GM18873 (cell line): ENCODE measurements around the gene IQCE.

Experiments
- ATAC-seq: cut with Tn5 transposase; IDR thresholded peaks from one replicate; pipeline ENCODE4 v1.9.1; 2021; ENCODE audit warnings: mild to moderate bottlenecking, moderate library complexity, moderate number of reproducible peaks; ENCODE audit not compliant: unreplicated experiment, low FRiP score

The IQCE gene

DNA sequence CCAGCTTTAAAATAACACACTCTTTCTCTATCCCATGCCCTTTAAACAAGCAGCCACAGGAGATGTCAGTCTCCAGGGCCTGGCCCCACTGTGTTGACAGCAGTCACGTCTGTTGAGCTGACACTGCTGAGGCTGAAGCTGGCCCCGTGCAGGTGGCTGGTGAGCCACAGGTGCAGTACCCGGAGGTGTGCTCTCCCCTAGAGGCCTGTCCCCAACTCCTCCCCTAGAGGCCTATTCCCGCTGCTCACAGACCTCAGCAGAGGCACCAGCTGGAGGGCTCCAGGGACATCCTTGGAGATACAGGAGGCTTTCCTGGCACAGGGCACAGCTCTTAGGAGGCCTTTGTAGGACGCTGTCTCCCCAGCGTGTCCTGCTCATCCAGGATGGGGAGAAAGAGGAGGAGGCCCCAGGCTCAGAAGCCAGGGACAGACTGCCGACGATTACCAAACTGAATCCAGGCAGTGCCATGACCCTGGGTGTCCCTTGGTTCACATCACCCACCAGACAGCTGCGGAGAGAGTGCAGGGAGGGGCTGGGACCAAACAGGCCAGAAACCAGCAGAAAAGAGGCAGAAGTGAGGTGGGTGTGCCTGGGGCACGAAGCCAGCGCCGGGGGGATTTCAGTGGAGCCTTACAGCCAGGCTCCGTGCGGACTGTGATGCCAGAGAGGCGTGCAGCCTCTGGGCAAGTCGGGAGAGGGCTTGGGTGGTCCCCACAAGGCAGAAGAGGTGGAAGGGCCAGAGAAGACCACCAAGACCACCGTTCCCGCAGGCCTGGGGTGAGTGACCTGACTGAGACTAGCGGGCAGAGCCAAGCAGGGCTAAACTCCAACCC is 54.5 kb downstream of the IQCE start:
- ATAC-seq, result no peak

DNA sequence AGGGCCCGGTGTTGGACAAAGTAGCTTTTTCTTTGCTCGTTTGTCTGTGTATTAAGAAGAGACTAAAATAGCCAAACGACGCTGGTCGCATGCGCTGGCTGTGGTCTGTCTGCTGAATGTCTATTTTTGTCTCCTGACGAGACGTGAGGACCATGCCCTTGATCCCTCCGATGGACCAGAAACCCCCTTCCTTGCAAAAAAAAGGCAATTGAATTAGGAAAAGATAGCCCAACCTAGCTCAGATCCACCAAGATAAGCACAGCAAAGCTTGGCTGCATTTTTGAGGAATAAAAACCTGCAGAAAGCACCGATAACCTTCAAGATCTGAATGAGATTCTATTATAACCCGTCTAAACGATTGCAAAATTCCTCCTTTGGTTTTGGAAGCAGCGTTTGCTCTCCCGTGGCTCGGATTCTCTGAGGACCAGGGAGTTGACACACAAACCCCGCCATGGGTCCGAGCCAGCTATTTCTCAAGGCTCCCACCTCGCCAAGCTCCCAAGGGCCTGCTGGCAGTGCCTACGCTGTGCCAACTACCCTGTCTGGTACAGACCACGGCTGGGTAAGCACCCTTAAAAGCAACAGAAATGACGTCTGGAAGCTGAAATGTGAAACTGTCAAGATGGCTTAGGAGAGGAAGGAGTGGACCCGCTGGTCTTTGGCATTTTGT is 55.3 kb downstream of the IQCE start:
- no peak for ATAC-seq

DNA sequence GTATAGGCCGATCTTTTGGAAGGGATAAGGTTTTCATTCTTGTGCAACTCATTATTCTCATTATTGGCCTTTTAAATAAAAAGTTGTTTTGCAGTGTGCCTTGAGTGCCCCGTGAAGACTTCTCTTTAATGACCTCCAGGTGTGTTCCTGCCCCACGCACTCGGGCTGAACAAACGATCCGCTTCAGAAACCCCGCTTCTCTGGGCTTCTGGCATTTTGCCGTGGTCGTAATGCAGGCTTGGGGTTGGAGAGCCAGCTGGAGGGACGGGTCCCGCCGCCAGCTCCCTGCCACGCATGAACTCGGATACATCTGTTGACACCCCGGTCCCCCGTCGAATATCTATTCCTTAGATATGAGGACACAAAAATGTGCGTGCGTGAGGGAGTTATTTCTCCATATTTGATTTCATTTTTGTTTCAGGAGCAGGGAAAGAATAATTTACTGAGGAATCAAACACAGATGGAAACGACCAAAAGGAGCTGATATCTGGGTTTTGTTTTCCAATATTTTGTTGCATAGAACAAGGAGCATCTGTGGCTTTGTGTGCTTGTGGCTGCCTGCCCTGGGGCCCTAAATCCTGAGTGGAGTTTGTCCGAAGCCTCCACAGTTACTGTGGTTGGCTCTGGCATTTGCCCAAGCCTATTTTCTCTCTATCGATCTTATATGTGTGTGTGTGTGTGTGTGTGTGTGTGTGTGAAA is 56.0 kb downstream of the IQCE start:
- no peak for ATAC-seq

DNA sequence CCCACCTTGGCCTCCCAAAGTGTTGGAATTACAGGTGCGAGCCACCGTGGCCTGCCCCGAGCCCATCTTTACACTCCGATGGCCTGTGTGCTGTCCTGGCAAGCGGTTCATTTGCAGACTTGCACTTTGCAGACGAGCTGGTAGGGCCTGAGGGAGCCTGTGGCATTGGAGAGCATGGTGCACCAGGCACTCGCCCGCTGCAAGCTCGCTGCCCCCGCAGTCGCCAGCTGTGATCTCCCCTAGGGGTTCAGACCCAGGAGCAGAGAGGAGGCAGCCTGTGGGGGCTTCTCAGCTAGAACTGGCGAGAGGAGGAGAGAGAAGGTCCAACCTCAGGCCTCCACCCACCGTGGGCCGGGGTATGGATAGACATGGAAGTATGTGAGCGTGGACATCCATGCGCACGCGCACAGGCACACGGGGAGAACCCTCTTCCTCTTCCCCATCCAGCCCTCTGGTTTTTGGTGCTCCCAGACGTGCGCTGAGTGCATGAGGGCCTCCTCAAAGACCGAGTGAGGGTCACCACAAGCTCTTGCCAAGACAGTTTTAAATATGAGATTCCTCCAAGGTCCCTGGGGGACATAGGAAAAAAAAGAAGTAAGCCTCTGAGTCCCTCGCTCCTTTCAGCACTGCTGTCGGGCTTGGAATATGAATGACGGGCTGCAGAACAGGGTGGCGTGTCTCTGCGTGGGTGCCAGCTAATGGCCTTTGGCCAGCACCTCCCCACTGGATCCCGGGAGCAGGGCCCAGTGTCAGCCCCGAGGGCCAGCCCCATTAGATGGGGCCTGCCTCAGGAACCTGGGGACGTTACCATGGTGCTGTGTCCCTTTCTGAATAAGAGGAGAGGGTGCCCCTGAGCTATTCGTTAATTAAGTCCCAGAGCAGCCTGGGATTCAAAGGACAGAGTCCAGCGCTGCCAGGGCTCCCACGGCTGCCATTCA is 57.9 kb downstream of the IQCE start:
- no peak for ATAC-seq

DNA sequence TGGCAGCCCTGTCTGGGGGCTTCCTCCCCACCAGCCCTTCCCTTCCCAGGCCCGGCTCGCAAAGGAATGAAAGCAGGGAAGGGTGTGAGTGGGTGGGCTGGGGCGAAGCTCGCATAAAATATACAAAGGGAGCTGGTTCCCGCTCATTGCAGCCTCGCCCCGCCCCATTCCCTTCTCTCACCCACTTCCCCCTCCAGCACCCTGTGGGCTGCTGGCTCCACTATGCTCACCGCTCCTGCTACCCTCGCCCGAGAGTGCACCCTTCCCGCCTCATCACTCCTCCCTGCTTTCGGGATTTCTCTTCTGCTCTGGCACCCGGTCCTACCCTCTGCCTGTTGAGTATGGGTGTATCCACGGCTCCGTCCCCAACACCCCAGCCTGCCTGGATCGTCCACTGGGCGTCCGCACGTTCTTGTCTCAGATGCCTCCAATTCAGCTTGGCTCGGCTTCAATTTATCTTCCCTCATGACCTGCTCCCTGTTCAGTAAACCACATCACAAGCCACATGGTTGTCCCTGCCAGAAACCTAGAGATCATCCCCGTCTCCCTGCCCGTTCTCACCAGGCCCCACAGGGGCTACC is 58.6 kb downstream of the IQCE start:
- no peak for ATAC-seq

DNA sequence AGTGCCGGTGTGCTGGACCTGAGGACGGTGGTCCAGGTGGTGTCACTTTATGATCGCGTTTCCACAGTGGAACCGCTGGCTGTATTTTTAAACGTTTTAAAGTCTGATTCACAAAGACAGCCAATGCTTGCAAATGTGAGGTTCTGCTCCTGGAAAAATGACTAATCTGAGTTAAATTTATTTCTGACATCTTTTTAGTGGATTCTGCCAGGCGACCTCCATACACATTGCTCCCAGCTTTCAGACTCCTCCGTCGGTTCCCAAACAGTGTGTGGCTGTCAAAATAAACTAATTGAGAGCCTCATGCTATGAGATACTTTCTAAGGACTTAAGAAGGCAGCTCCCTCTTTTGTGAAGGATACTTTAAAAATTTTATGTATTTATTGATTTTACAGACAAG is 60.3 kb downstream of the IQCE start:
- ATAC-seq, result no peak

DNA sequence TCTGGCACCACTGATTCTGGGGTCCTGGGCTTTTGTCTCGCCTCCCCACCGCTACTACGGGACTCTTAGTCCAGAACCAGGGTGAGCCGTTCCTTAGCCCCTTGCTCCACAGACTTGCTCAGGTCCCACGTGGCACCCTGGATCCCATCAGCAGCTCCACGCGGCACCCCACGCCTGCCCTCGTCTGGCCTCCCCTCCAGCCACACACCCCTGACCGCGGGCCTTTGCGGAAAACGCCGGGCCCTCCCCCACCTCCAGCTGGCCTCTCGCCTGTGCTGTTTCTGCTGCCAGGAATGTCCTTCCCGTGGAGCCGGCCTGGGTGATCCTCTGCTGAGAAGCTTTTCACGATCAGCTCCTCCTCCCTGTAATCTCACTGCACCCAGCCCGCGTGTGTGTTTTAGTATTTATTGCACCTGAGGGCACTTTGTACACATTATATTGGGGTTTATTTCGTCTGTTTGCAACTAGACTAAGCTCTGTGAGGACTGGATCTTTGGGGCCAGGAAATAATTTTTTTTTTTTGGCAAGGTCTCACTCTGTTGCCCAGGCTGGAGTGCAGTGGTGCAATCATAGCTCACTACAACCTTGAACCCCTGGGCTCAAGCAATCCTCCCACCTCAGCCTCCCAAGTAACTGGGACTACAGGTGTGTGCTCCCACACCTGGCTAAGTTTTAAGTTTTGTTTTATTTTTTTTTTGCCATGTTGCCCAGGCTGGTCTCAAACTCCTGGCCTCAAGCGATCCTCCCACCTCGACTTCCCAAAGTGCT is 62.5 kb downstream of the IQCE start:
- ATAC-seq, result no peak

DNA sequence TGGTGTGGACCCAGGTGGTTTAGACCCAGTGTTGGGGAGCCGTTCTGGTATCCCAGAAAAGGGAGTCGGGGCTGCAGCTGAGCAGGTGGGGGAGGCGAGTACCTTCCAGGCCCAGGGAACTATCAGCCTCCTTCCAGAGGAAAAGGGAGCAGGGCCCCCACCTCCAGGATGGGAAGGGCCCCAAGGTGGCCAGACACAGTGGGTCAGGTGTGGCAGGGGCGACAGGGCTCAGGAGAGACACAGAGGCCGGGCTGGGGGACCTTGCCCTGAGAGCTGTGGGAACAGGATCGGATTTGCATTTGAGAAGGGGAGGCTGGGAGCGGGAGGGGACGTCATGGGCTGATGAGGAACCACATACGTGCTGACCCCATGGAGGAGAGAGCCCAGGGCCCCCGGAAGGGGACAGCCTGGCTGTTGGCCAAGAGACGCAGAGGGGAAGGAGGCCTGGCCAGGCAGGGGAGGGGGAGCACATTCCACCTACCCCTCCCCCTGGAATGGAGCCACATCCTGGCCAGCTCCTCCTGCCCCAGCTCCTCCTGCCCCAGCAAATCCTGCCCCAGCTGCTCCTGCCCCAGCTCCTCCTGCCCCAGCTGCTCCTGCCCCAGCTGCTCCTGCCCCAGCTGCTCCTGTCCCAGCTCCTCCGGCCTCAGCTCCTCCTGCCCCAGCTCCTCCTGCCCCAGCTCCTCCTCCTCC is 63.3 kb downstream of the IQCE start:
- ATAC-seq, result no peak

DNA sequence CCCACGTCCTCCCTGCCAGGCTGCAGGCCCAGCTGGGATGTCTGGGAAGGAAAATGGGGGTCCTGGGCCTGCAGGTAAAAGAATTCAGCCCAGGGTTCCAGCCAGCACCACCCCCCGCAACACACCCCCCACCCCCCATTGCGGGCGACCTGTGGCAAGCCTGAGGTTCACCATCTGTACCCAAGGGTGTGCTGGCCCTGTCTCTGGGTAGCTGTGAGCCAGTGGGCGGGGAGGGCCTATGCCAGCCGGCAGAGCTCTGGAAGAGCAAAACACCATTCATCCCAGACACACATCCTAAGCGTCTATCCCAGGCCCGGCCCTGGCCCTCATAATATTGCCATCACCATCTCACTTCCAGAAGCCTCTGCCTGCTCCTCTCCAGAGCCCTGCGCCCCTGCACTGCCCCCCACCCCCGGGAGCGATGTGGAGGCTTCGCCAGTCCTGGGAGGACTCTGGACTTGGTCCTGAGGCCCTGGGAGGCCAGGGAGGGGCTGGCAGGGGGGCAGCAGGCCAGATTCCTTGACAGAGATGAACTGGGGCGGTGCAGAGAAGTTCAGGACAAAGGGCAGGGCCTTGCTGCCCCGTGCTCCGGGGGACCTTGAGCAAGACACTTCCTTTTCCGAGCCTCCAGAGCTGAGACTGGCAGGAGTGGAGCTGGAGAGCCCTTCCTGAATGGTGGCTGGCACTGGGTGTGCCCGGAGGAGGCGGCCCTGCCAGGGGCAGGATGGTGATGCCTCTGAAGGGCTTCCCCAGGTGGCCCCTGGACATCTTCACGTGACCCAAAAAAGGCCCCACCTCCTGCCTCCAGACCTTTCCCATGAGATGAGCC is 64.3 kb downstream of the IQCE start:
- ATAC-seq, result no peak

DNA sequence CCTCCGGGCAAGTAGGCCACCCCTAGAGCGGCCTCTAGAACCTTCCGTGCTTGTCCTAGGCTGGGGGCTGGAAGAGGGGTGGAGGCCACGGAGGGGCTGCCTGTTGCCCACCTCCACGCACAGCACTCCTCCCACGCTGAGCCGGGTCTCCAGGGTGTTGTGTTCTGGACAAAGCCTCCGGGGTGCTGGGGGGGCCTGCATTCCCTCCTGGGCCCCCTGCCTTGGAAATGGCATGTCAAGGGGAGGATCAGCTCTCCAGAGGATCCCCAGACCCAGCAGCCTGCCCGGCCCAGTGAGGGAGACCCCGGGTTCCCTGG is 64.9 kb downstream of the IQCE start:
- no peak for ATAC-seq

DNA sequence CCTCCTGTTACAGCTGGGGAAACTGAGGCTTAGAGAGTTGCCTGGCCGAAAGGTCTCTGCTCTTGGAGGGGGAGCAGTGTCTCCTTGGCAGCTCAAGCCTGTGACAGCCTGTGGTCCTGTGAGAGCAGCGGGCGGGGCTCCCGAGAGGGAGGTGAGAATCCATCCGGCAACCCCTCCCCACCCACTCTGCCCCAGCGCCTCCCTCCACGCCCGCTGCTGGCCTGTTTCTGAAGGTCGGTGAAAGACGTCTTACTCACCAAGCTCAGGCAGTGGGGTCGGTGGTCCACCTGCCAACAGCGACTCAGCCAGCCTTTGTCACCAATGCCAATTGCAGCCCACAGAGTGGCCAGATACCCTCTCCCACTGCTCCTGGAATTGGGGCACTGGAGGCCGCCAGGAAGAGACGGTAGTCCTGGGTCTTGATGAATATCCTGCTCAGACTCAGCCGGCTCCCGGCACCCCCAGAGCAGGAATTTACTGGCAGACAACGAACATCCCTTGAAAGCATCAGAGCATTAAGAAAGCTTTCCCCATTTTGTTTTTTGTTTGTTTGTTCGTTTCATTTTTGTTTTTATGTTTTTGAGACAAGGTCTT is 65.6 kb downstream of the IQCE start:
- ATAC-seq, result no peak

DNA sequence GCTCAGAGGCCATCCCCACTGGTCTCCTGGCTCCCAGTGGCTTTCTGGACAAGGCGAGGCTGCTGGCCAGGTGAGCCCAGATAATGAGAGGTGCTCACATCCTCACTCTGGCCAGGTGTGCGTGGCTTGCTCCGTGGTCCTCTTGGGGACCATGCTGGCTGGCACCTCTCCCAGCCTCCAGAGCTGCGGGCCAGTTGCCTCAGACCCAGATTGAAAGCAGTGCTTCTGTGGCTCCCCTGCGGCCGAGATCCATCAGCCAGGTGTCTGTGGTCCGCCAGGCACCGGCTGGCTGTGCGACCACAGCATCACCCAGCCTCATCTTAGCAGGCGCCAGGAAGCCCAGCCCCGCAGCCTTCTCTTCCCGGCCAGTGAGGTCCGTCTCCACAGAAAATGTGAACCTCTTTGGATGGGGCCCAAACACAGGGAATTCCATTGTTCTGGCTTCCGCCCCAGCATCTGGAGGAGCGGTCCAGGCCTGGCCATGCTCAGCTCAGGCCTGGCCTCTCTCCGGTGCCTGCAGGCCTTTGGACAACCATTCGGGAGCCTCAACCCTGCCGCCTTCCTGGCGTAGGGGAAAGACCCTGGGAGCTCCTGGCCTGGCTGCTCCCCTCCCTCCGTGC is 67.8 kb downstream of the IQCE start:
- ATAC-seq, result no peak

DNA sequence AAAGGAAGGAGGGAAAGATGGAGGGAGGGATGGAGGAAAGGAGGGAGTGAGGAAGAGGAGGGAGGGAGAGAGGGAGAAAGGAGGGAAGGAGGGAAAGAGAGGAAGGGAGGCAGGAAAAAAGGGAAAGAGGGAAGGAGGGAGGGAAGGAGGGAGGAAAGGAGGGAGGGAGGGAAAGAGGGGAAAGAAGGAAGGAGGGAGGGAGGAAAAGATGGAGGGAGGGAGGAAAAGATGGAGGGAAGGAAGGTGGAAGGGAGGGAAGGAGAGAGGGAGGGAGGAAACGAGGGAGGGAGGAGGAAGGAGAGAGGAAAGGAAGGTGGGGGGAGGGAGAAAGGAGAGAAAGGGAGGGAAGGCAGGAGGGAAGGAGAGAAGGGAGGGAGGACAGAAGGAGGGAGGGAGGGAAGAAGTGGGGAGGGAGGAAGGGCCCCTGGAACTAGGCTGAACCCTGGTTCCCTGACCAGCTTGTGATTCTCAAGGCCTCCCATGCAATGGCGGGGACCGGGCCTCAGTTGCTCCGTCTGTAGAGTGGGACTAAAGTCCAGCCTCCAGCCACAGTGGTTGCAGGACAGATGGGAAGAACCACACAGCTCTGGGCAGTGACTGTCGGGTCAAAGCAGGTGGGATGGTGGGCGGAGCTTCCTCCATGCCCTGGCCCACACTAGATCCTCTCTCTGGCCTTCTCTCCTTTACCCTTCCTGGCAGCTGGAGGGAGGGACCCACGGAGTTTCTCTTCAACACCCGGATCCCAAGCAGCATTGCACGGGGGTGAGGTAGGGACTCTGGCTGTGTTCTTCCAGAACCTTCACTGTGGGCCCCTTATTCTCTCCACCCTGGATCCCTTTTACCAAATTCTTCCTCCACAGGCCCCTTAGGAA is 68.7 kb downstream of the IQCE start:
- ATAC-seq, result no peak

DNA sequence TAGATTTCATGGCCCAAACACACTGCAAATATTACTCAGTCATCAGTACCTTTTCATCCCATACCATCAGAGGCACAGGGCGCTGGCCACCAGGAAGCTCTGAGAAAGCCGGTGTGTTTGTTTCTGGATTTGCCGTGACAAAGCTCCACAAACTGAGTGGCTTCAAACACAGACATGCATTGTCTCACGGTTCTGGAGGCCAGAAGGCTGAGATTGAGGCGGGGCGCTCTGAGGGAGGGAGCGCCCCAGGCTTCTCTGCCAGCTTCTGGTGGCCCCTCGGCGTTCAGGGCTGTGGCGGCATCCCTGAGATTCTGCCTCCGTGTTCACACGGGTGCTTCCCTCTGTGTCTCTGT is 69.3 kb downstream of the IQCE start:
- ATAC-seq, result no peak

DNA sequence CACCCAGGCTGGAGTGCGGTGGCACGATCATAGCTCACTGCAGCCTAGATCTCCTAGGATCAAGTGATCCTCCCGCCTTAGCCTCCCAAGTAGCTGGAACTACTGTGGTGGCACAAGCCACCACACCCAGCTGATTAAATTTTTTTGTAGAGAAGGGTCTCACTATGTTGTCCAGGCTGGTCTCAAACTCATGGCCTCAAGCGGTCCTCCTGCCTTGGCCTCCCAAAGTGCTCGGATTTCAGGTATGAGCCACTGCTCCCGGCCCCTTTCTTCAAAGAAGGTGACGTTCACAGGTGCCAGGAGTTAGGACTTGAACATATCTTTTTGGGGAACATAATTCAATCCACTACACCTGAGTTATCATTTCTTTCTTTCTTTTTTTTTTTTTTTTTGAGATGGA is 70.1 kb downstream of the IQCE start:
- no peak for ATAC-seq
